ENCODE measurements around the gene PHACTR1. TPM values are rescaled to one million over a fixed set of nuclear protein-coding genes. Genes with fewer than 3 reads are reported as not detected.

The PHACTR1 gene
- total and polyA plus RNA-seq, 9 of the 15 experiments (the other 6 are each of a cell fraction or from before 2014, with no cell fraction given) = 11.5 to 32.6 (median 22.0) TPM

GRCh38 chr6:12923644-12924235 is 207.2 kb downstream of the PHACTR1 start:
- DNase-seq (ENCODE audit: extremely low read depth in 1 of 4, low spot score in 3 of 4) (no peak), ATAC-seq (no peak), FAIRE-seq (no peak)
- H3K4me2 ChIP-seq (ENCODE audit: insufficient read depth, low read length) = no peak overlapping the region
- no peak overlapping the region for H3K9ac ChIP-seq (ENCODE audit: insufficient read depth in 1 of 2, low read depth in 2 of 2, low read length in 2 of 2)
- in situ Hi-C loops (cut with MboI) = no loop called here
- no peak overlapping the region for H3K4me3 ChIP-seq
- ChIA-PET CTCF (ENCODE audit: low intra/inter-chr PET ratio) (no interaction called here), POLR2A (interaction anchor here (1.0 kb wide), 1 partner anchor 11 kb away, joined by 4 read pairs; no protein-coding TSS in a partner anchor)
- WGBS (ENCODE audit: insufficient coverage, low coverage, missing lambda C conversion rate) = 0% methylated on average over 3 of the region's 3 CpGs
- H3K9me3 ChIP-seq (replicated peaks; ENCODE audit: control insufficient read depth, insufficient read depth, low read depth, low read length) = no peaks in the 10 kb centered on the region
- no peaks in the 10 kb centered on the region for H3K4me1 ChIP-seq (replicated peaks in 1 of 2; ENCODE audit: control insufficient read depth in 2 of 2, insufficient read depth in 2 of 2, low read length in 2 of 2)
- H3K9me1 ChIP-seq (ENCODE audit: control insufficient read depth, insufficient read depth, low read length) = no peaks in the 10 kb centered on the region
- H3K36me3 ChIP-seq (ENCODE audit: control insufficient read depth, insufficient read depth, low read length) = no peaks in the 10 kb centered on the region
- H3K27ac ChIP-seq (ENCODE audit: extremely low read depth, low read depth, low read length) = no peak overlapping the region
- no peak overlapping the region for H2AFZ ChIP-seq (ENCODE audit: low read depth, low read length)
- no peak for TF ChIP-seq CBX5 (IDR thresholded peaks at IDR 0.05; ENCODE audit: borderline replicate concordance, low read depth)
- TF ChIP-seq MCM5 (IDR thresholded peaks at IDR 0.05; ENCODE audit: low read depth) = no peak
- TF ChIP-seq, protein P1, sequence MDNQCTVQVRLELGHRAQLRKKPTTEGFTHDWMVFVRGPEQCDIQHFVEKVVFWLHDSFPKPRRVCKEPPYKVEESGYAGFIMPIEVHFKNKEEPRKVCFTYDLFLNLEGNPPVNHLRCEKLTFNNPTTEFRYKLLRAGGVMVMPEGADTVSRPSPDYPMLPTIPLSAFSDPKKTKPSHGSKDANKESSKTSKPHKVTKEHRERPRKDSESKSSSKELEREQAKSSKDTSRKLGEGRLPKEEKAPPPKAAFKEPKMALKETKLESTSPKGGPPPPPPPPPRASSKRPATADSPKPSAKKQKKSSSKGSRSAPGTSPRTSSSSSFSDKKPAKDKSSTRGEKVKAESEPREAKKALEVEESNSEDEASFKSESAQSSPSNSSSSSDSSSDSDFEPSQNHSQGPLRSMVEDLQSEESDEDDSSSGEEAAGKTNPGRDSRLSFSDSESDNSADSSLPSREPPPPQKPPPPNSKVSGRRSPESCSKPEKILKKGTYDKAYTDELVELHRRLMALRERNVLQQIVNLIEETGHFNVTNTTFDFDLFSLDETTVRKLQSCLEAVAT (IDR thresholded peaks at IDR 0.05) = no peak
- TF ChIP-seq POLR2AphosphoS5 (IDR thresholded peaks at IDR 0.05; ENCODE audit: control insufficient read depth, insufficient read depth, low read depth, low read length) = no peak
- no peak for TF ChIP-seq NCOA4 (IDR thresholded peaks at IDR 0.05; ENCODE audit: partially characterized antibody)
- no peak for TF ChIP-seq OTX1 (CRISPR knock-in tag; IDR thresholded peaks at IDR 0.05)
- TF ChIP-seq ZNF175 (CRISPR knock-in tag; IDR thresholded peaks at IDR 0.05; ENCODE audit: low read depth) = no peak
- TF ChIP-seq, protein P2, sequence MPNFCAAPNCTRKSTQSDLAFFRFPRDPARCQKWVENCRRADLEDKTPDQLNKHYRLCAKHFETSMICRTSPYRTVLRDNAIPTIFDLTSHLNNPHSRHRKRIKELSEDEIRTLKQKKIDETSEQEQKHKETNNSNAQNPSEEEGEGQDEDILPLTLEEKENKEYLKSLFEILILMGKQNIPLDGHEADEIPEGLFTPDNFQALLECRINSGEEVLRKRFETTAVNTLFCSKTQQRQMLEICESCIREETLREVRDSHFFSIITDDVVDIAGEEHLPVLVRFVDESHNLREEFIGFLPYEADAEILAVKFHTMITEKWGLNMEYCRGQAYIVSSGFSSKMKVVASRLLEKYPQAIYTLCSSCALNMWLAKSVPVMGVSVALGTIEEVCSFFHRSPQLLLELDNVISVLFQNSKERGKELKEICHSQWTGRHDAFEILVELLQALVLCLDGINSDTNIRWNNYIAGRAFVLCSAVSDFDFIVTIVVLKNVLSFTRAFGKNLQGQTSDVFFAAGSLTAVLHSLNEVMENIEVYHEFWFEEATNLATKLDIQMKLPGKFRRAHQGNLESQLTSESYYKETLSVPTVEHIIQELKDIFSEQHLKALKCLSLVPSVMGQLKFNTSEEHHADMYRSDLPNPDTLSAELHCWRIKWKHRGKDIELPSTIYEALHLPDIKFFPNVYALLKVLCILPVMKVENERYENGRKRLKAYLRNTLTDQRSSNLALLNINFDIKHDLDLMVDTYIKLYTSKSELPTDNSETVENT (CRISPR knock-in tag; IDR thresholded peaks at IDR 0.05) = no peak
- TF ChIP-seq RAD21 (CRISPR knock-in tag; conservative IDR thresholded peaks at IDR 0.05 in 1 of 2, IDR thresholded peaks at IDR 0.05 in 1 of 2) = no peak
- TF ChIP-seq CBFA2T3 (IDR thresholded peaks at IDR 0.05) = no peak
- TF ChIP-seq ZEB2 (IDR thresholded peaks at IDR 0.05) = no peak
- no TSS peak for BruUV-seq (replicated peaks)
- no peaks in the 10 kb centered on the region for H3K79me2 ChIP-seq (ENCODE audit: control insufficient read depth, insufficient read depth, low read length)
- H3K27me3 ChIP-seq (ENCODE audit: control insufficient read depth in 2 of 2, insufficient read depth in 2 of 2, low read length in 2 of 2) = peaks cover 6 to 7% of the 10 kb centered on the region in 2 experiments; a peak in 4 of 5 replicates
- no peaks in the 10 kb centered on the region; the same call in 1 of the 2 replicates for H4K20me1 ChIP-seq (replicated peaks; ENCODE audit: control insufficient read depth, insufficient read depth, low read length)
- intact Hi-C loops (cut with micrococcal nuclease) = no loop called here
